ENCODE data around the gene GNG13.
"Not testable (repeated sequence)": the region's sequence is repeated elsewhere in the genome, so short reads cannot be mapped to it uniquely, and the experiment has no call there.

The GNG13 gene

DNA sequence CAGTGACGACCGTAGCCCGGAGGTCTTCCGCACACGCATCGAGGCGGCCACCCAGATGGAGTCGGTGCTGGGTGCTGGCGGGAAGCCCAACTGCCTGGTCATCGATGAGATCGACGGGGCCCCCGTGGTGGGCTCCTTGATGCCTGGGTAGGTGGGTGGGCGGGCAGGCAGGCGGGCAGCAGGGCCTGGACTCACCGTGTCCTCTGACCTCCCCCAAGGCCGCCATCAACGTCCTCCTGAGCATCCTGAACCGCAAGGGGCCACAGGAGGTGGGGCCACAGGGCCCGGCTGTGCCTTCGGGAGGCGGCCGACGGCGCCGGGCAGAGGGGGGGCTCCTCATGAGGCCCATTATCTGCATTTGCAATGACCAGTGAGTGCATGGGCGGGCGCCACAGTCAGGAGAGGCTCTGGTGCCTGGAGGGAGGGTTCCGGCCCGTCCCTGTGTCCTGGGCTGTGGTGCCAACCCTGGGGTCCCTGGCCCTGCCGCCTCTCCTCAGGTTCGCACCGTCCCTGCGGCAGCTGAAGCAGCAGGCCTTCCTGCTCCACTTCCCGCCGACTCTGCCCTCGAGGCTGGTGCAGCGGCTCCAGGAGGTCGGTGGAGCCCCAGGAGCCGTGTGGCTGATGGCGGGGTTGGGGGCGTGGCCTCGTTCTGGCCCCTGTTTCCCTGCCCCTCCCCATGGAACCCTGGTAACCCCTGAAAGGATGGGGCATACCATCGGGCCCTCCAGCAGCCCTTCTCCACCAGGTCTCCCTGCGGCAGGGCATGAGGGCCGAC, 8.1 kb downstream of the GNG13 start:
- no peak for DNase-seq

DNA sequence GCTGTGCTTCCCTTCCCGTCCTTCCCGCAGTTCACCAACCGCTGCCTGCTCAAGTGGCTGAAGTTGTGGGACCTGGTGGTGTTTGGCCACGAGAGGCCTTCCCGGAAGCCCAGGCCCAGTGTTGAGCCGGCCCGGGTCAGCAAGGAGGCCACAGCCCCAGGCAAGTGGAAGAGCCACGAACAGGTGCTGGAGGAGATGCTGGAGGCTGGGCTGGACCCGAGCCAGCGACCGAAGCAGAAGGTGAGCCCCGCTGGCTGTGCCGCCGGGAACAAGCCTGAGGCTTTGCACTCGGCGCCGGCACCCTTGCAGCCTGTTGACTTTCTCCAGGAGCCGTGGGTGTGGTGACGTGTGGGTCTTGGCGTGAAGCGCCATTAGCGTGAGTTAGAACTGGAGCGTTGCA, 9.4 kb downstream of the GNG13 start:
- no peak for DNase-seq

DNA sequence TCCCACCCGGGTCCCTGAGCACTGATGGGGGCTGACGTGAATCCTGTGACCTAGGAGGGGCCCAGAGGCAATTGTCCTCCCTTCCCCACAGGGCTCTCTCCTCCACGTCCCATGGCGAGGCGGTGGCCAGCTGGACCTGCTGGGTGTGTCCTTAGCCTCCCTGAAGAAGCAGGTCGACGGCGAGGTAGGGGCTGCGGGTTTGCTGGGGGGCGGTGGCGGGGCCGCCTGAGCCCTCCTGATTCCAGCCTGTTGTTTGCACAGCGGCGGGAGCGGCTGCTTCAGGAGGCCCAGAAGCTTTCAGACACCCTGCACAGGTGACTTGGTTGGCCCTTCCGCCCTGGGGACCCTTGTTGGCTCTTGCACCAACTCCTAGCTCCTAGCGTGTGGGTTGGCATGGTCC, 10.4 kb downstream of the GNG13 start:
- DNase-seq, result no peak

DNA sequence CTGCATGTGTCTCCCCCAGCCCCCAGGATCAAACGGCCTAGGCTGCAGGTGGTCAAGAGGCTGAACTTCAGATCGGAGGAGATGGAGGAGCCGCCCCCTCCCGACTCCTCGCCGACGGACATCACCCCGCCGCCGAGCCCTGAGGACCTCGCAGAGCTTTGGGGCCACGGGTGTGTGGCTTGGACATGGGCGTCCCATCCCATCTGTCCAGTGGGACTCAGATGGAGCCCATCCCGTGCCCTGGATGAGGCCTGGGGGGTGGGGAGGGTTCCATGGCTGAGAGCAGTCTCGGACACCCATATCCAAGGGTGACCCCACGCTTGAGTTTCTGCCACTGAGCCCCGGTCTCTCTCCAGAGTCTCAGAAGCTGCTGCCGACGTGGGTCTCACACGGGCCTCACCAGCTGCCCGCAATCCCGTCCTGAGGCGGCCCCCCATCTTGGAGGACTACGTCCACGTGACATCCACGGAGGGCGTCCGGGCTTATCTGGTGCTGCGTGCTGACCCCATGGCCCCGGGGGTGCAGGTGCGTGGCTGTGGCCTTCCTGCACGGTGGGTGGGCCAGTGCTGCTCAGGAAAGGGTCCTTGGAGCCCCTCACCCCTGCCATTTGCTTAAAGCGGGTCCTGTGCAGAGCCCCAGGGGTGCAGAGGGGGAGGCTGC, 11.2 kb downstream of the GNG13 start:
- no peak for DNase-seq

DNA sequence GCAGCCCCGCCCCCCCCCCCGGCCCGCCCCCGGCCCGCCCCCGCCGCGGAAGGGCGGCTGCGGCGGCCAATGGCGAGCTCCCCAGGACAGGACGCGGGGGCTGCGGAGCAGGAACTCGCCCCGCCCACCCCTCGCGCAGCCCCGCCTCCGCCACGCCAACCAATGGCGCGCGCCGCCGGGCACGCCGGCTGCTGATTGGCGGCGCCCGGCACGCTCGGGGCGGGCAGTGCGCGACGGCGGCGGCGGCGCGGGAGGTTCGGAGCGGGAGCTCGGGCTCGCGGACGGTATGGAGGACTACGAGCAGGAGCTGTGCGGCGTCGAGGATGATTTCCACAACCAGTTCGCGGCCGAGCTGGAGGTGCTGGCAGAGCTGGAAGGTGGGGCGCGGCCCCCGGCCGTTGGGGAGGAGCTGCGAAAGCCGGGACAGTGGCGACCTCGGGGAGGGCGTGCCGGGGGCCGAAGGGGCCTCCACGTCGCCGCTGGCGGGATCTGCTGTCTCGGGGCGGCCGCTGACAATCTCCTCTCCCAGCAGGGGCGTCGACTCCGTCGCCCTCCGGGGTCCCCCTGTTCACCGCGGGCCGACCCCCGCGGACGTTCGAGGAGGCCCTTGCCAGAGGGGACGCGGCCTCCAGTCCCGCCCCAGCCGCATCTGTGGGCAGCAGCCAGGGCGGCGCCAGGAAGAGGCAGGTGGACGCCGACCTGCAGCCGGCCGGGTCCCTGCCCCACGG, 12.0 kb downstream of the GNG13 start, which contains the start of gene CHTF18:
TSS of gene CHTF18 (plus strand) at position 222 of the 728 bp plus-strand sequence. CDS start at position 287, 65 bp downstream.
- peak; percentile 50 for DNase-seq

DNA sequence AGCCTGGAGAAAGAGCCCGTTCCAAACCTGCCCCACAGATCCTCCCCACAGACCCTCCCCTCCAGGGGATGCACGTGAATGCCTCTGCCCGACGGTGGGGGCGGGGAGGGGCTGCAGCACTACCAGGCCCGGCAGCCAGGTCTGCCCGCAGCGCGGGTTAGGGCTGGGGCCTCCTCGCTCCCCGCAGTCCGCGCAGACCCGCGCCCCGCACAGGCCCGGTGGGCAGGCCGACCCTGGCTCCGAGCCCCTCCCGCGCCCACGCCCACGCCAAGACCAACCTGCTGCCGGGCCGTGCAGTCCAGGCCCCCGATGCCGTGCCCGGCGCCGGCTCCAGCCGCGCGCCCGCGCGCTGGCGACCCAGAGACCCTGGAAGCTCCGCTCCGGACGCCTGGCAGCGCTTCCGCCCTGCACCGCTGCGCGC, 12.5 kb downstream of the GNG13 start, which contains the start of gene RPUSD1:
TSS of gene RPUSD1 (minus strand) at position 404 of the 421 bp plus-strand sequence. CDS start 644 bp downstream, outside the sequence.
- no peak for DNase-seq

DNA sequence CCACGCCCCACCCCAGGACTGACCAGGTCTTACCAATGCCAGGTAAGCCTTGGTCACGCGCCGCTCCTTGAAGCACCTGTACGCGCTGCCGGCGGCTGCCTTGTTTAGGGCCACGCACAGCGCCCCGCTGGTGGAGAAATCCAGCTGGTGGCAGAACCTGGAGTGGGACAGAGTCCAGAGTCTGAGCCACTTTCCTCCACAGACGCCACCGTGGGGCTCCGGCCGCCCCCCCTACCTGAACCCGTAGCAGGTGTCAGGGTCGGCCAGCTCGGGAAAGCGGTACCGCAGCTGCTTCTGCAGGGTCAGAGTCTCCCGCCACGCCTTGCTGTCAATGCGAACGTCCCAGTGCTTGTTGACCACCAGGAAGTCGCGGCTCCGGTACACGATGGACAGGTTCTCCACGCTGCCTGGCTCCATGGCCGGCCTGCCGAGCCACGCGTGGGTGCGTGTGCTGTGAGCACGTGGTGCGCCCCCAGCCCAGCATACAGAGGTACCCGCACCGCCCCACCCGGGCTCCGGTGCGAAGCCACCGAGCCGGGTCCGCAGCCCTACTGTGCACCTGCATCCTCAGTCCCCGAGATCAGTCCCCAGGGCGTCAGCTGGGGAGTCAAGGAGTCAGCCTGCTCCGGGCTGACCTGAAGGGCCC, 13.1 kb downstream of the GNG13 start:
- DNase-seq, result no peak

DNA sequence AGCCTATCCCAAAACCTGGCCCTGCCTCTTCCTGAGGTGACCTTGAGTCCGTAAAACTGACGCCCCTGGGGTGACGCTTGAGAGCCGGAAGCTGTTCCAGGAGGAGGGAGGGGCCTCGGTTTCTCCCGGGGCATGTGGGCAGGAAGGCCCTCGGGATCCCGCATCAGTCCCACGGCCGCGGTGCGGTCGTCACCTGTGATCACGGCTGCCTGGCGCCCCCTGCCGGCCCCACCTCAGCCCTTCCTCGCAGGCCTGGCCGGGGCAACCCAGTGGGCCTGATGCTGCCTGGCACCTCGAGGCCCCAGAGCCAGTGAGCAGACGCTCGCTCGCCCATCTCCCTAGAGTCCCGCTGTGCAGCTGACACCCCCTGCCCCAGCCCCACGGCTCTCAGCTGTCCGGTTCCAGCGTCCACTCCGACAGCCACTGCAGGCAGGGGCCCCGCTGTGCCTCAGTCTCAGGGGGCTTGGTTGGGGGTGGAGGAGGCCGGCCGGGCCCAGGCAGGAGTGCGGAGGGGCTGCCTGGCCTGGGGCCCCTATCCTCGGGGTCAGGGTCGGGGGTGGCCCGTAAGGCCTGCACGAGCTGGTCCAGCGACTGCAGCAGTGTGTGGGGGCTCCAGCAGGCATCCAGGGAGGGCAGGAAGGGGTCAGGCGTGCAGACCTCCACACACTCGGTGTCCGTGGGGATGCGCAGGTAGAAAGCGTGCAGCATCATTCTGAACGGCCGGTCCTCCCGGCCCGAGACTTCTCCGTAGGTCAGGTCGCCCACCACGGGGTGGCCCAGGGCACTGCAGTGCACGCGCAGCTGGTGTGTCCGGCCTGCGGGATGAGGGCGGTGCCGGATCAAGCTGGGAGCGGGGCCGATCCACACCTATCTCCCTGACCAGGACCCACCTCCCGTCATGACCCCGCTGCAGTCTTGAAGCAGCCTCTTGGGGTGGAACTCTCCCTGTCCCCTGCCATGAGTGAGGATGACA, 14.7 kb downstream of the GNG13 start:
- no peak for DNase-seq

DNA sequence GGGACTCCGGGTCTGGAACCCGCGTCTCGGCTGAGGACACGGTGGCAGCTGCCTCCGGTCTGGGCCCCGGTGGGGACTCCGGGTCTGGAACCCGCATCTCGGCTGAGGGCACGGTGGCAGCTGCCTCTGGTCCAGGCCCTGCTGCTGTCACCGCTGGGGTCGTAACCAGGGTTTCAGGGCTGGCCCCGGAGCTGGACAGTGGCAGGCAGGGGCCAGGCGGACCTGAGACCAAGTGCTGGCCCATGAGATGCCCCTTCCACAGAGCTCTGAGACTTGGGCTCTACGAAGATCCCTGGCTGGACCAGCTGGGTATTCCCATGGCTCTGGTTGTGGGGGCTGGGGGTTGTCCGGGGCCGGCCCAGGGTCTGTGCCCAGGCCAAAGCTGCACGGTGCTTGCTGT, 16.1 kb downstream of the GNG13 start:
- no peak for DNase-seq

DNA sequence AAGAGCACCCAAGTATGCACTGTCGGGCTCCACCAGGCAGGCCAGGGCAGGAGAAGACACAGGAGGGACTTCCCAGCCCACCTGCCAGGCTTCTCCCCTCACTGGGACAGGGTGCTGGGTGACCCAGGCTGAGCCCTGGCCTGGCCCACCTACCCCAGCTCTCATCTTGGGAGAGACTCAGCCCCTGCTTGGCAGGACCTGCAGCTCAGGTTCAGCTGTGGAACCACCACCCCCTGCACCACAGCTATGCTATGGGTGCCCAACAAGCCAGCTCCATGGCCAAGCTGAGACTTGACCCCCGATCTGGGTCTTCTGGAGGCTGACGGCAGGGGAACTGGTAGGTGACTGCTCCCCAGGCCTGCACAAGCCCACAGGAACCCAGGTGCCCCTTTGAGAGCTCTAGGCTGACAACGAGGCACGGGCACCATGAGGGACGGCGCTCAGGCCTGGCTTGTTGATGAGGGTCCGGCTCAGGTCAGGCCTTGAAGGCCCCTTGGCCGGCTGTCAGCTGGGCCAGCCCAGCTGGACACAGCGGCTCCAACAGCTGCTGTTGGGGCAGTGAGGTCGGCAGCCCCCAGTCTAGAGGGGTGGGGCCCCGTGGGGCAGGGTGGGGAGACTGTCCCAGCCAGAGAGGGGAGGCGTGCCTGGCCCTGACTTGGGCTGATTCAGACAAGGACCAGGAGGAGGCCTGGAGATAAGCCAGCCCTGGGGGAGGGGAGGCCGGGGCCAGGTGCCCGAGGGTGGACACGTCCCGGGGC, 17.0 kb downstream of the GNG13 start:
- no peak for DNase-seq

DNA sequence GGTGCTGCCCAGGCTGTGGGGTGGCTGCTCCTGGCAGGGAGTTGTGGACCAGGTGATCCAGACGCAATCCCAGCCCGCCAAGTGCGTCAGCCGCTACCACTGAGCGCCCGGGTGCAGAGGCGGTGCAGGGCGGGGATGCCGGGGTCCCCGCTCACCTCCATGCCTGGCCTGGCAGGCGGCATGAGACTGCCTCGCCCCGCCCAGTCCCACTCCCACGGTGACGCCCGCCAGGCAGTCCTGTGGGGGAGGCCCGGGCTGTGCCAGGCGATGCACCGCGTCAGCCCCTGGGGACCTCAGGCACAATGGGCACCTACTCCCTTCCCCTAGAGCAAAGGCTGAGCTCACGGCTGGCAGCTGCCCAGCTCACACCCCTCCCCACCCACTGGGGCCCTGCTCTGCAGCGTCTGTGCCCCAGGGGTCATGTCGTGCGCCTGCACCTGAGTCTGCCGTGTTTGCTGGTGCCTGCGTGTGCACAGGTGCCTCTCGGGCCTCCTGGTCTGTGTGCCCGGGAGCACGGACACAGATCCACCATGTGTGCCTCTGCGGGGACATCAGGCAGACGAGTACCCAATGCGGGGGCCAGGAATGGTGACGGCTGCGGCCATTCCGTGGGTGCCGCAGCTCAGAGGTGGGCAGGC, 17.6 kb downstream of the GNG13 start:
- DNase-seq, result no peak

DNA sequence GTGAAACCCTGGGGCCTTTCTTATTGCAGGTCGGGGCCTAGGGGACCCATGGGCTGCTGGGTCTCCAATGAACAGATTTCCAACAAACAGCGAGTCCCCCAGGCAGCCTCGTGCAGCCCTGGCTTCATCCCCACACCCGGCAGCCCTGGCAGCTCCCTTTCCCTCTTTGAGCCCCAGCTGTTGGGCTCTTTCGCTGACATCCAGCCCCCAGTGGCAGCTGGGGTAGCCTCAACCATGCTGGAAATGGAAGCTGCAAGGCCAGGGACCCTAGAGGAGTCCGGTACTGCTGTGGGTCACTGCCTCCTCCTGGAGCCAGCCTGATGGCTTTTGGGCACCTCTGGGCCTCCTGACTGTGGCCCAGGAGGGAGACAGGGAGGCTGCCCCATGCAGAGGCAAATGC, 18.3 kb downstream of the GNG13 start:
- DNase-seq, result no peak

DNA sequence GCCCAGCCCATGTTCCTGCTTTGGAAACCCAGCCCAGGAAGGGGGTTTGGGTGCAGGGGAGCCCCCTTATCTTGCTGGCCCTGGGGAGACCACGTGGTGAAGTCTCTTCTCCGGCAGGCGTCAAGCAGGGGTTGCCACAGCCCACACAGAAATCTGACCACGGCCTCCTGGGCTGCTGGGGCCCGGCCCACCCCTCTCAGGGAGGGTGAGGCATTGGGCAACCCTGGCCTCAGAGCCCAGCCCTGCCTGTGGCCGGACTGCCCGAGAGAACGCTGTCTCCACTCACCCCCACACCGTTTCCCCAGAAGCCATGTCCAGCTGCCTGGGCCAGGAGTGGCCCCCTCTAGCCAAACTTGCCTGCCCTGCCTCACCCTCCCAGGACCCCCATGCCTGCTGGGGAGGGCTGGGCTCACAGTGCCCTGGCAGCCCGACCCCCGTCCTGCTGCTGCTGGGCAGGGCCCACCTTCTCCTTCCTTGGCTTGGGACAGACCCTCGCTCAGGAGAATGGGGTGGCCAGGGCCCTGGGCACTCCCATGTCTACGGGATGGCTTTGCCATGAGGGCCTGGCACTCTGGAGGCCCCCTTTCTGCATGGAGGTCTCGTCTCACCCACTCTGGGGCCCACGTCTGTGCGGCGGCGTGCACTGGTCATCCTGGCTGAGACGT, 19.1 kb downstream of the GNG13 start:
- no peak for DNase-seq

DNA sequence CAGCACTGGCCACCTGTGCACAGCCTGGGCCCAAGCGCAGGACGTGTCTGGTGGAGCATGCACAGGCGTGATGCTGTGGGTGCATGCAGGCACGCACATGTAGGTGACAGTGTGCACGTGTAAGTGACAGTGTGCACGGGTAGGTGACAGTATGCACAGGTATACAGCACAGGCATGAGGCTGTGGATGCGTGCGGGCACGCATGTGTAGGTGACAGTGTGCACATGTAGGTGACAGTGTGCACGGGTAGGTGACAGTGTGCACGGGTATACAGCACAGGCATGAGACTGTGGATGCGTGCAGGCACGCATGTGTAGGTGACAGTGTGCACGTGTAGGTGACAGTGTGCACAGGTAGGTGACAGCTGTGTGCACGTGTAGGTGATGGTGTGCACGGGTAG, 20.2 kb downstream of the GNG13 start:
- DNase-seq, result no peak

DNA sequence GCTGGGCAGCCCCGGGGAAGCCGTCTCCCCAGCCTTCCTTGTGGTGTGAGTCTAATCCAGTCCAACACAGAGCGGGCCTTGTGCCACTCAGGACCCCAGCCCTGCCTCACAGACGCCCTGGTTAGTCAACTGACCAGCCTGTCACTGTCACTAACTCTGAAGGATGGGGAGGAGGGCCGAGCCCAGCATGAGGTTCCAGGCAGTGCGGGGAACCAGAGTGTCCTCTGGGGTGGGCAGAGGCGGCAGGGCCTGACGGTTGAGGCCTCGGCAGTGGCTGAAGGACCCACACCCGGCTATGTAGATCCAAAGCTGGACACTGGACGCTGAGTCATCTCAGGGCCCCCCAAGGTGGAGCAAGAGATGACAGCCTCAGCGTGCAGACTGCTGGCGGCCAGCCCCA, 21.0 kb downstream of the GNG13 start:
- DNase-seq, result no peak

DNA sequence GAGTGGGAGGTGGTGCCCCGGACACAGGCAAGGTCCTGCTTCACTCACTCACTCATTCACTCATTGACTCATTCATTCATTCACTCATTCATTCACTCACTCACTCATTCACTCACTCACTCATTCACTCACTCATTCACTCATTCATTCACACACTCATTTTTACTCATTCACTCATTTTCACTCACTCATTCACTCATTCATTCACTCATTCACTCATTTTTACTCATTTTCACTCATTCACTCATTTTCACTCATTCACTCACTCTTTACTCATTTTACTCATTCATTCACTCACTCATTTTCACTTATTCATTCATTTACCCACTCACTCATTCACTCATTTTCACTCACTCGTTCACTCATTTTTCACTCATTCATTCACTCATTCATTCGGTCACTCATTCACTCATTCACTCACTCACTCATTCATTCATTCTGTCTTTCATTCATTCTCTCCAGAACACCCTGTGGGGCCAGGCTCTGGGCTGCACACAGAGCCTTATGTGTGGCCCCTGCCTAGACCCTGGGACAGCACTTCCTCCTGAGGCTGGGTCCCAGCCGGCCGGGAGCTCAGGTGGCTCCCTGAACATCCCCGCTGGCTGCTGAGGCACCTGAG, 21.5 kb downstream of the GNG13 start:
- DNase-seq, result no peak

DNA sequence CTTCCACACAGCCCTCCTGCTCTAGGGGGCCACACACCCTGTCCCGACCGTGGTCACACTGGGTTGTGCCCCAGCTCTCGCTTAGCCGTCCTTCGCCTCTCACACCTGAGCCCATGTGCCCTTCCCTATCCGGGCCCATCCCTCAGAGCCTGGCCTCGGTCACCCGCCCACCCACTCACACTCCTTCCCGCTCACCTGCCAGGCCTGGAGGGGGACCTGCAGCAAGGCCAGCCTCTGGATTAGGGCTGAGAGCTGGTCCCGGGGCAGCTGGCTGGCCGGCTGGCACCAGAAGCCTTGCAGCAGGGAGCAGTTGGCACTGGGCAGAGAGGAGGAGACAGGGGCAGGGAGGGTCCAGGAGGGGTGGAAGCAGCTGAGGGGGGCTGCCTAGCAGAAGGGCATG, 22.1 kb downstream of the GNG13 start:
- no peak for DNase-seq

DNA sequence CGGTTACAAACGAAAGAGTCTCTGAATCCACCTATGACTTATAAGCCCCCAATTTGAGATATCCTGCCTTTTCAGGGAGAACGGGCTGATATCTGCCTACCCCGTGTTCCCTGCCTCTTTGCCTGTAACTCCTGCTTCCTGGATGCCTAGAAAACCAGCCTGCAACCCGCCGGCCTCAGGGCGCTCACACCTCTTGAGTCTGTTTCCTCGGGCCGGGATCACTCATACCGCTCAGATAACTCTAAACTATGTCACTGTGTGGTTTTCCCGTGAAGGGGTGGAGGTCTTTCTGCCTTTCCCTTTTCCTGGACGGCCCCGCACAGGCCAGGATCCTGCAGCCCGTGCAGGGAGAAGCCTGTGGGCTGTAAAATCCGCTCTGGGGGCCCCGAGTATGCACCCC, 22.7 kb downstream of the GNG13 start:
- DNase-seq, result no peak

DNA sequence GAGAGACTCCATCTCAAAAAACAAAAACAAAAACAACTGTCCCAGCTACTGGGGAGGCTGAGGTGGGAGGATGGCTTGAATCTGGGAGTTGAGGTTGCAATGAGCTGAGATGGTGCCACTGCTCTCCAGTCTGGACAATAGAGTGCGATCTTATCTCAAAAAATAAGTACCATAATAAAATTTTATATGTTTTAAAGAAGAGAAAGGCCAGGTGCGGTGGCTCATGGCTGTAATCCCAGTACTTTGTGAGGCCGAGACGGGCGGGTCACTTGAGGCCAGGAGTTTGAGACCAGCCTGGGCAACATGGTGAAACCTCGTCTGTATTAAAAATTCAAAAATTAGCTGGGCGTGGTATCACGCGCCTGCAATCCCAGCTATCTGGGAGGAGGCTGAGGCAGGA, 23.7 kb downstream of the GNG13 start:
- no peak for DNase-seq

DNA sequence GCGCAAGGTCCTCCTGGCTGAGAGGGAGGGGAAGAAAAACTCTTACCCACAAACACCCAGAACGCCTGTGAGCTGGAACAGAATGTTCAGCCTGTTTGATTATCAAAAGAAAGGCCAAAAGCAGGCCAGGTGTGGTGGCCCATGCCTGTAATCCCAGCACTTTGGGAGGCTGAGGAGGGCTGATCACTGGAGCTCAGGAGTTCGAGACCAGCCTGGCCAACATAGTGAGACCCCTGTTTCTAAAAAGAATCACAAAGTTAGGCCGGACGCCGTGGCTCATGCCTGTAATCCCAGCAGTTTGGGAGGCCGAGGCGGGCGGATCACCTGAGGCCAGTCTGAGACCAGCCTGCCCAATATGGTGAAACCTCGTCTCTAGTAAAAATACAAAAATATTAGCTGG, 24.2 kb downstream of the GNG13 start:
- not testable (repeated sequence) for DNase-seq
